ENCODE data around the gene MEN1. TPM values are rescaled to one million over a fixed set of nuclear protein-coding genes. Genes with fewer than 3 reads are reported as not detected.

The MEN1 gene
- polyA plus RNA-seq, 3 donors: 9.4 to 26.2 (median 10.0) TPM

GRCh38 chr11:64805481-64805880, 4.9 kb downstream of the MEN1 start:
- intact Hi-C loops (cut with micrococcal nuclease): no loop called here
- peaks cover 6% of the 10 kb centered on the region for H3K79me2 ChIP-seq (ENCODE audit: insufficient read depth, low read length)
- H3K36me3 Mint-ChIP-seq: peaks cover 20 to 28% of the 10 kb centered on the region in 2 donors

DNA sequence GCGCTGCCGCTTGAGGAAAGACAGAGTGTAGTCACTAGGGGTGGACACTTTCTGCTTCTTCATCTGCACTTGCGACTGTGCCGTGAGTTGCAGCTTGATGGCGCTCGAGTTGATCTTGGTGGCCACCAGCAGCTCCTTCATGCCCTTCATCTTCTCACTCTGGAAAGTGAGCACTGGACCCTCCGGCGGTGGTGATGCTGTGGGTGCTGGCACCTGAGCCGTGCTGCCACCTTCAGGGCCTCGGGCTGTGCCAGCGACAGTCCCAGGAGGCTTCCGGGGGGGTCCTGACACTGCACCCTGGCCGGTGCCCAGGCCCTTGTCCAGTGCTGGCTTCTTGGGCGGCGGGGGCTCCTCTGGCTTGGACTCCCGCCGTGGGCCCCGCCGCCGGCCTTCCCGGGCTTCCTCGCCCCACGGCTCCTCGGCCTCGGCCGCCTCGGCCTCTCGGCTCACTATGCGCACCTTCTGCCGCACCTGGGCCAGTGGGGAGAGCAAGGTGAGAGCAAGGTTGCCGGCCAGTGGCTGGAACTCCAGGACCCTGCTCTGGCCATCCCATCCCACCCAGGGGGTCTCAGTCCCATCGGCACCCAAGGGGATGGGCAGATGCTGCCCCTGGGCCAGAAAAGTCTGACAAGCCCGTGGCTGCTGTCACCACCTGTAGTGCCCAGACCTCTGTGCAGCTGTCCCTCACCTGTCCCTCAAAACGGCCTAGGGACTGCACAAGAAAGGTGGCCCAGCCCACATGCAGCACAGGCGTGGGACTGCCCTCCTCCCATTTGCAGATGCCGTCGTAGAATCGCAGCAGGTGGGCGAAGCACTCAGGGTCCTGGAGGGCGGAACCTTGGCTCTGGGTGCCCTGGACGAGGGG, 5.8 kb downstream of the MEN1 start:
- Histone ChIP-seq H3K36me3 (replicated peaks in 1 of 2; ENCODE audit: control insufficient read depth in 1 of 2, insufficient read depth in 2 of 2, low read length in 2 of 2) (peaks cover 5 to 39% of the 10 kb centered on the region in 2 donors), H3K27me3 (ENCODE audit: control insufficient read depth in 2 of 2, insufficient read depth in 2 of 2, low read length in 2 of 2) (no peaks in the 10 kb centered on the region), H3K4me3 (replicated peaks in 1 of 3; ENCODE audit: low read depth in 2 of 3, low read length in 3 of 3) (no peak overlapping the region), H3K4me1 (ENCODE audit: control insufficient read depth in 1 of 2, insufficient read depth in 2 of 2, low read length in 2 of 2) (peaks cover 34 to 47% of the 10 kb centered on the region in 2 donors), H3K9me3 (replicated peaks in 1 of 2; ENCODE audit: control insufficient read depth in 1 of 2, insufficient read depth in 1 of 2, low read length in 2 of 2) (no peaks in the 10 kb centered on the region), H3K27ac (ENCODE audit: low read depth in 1 of 2, low read length in 2 of 2) (no peak overlapping the region), H3K9ac (ENCODE audit: insufficient read depth, low read length, poor library complexity, severe bottlenecking) (no peak overlapping the region), H3K79me2 (ENCODE audit: insufficient read depth, low read length) (peaks cover 6% of the 10 kb centered on the region), H4K20me1 (ENCODE audit: insufficient read depth, low read length) (no peaks in the 10 kb centered on the region), H3K4me2 (replicated peaks; ENCODE audit: extremely low read depth, low read length, poor library complexity, severe bottlenecking) (no peak overlapping the region), H2AFZ (ENCODE audit: insufficient read depth, low read depth, low read length, poor library complexity, severe bottlenecking) (no peak overlapping the region)
- Mint-ChIP-seq H3K36me3 (peaks cover 23 to 33% of the 10 kb centered on the region in 2 donors), H3K27me3 (ENCODE audit: low read depth in 3 of 3) (peaks cover 1 to 3% (median 2%) of the 10 kb centered on the region in 3 donors), H3K4me1 (peaks cover 50% of the 10 kb centered on the region), H3K27ac (peak overlapping the region in 1 of 7 donors; percentile 96), H3K9me3 (no peaks in the 10 kb centered on the region), H3K4me3 (peak overlapping the region in 1 of 2 donors; percentile 34)
- 96% methylated on average over 39 of the region's 41 CpGs for WGBS (ENCODE audit: insufficient coverage)
- DNase-seq: peak in 1 of 3 donors; percentile 13
- TF ChIP-seq, protein P1, sequence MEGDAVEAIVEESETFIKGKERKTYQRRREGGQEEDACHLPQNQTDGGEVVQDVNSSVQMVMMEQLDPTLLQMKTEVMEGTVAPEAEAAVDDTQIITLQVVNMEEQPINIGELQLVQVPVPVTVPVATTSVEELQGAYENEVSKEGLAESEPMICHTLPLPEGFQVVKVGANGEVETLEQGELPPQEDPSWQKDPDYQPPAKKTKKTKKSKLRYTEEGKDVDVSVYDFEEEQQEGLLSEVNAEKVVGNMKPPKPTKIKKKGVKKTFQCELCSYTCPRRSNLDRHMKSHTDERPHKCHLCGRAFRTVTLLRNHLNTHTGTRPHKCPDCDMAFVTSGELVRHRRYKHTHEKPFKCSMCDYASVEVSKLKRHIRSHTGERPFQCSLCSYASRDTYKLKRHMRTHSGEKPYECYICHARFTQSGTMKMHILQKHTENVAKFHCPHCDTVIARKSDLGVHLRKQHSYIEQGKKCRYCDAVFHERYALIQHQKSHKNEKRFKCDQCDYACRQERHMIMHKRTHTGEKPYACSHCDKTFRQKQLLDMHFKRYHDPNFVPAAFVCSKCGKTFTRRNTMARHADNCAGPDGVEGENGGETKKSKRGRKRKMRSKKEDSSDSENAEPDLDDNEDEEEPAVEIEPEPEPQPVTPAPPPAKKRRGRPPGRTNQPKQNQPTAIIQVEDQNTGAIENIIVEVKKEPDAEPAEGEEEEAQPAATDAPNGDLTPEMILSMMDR (IDR thresholded peaks at IDR 0.05): no peak
- intact Hi-C loops (cut with micrococcal nuclease): no loop called here

More at GRCh38 chr11:64805481-64805880, 4.9 kb downstream of the MEN1 start:
- Histone ChIP-seq H3K4me3 (replicated peaks in 1 of 3; ENCODE audit: low read depth in 2 of 3, low read length in 3 of 3) (no peak overlapping the region), H3K36me3 (replicated peaks in 1 of 2; ENCODE audit: control insufficient read depth in 1 of 2, insufficient read depth in 2 of 2, low read length in 2 of 2) (peaks cover 4 to 34% of the 10 kb centered on the region in 2 donors), H3K4me1 (ENCODE audit: control insufficient read depth in 1 of 2, insufficient read depth in 2 of 2, low read length in 2 of 2) (peaks cover 37 to 49% of the 10 kb centered on the region in 2 donors), H3K4me2 (replicated peaks; ENCODE audit: extremely low read depth, low read length, poor library complexity, severe bottlenecking) (no peak overlapping the region), H3K27me3 (ENCODE audit: control insufficient read depth in 2 of 2, insufficient read depth in 2 of 2, low read length in 2 of 2) (no peaks in the 10 kb centered on the region), H3K9ac (ENCODE audit: insufficient read depth, low read length, poor library complexity, severe bottlenecking) (no peak overlapping the region), H3K9me3 (replicated peaks in 1 of 2; ENCODE audit: control insufficient read depth in 1 of 2, insufficient read depth in 1 of 2, low read length in 2 of 2) (no peaks in the 10 kb centered on the region), H2AFZ (ENCODE audit: insufficient read depth, low read depth, low read length, poor library complexity, severe bottlenecking) (no peak overlapping the region), H4K20me1 (ENCODE audit: insufficient read depth, low read length) (no peaks in the 10 kb centered on the region), H3K27ac (ENCODE audit: low read depth in 1 of 2, low read length in 2 of 2) (no peak overlapping the region)
- H3K4me1 Mint-ChIP-seq: peaks cover 45% of the 10 kb centered on the region
- H3K27ac Mint-ChIP-seq: no peak overlapping the region
- H3K27me3 Mint-ChIP-seq (ENCODE audit: low read depth in 3 of 3): peaks cover 2 to 4% (median 4%) of the 10 kb centered on the region in 3 donors
- no peaks in the 10 kb centered on the region for H3K9me3 Mint-ChIP-seq
- no peak for DNase-seq
- 100% methylated on average over 7 of the region's 9 CpGs for WGBS (ENCODE audit: insufficient coverage)
- TF ChIP-seq, protein P1 (IDR thresholded peaks at IDR 0.05): no peak
- no peak overlapping the region for H3K4me3 Mint-ChIP-seq
